GM19035 (cell line): ENCODE data around the gene COLEC12.

Experiments used
- ATAC-seq: cut with Tn5 transposase; IDR thresholded peaks from one replicate; pipeline ENCODE4 v1.9.1; 2021; ENCODE audit not compliant: unreplicated experiment

The COLEC12 gene

DNA sequence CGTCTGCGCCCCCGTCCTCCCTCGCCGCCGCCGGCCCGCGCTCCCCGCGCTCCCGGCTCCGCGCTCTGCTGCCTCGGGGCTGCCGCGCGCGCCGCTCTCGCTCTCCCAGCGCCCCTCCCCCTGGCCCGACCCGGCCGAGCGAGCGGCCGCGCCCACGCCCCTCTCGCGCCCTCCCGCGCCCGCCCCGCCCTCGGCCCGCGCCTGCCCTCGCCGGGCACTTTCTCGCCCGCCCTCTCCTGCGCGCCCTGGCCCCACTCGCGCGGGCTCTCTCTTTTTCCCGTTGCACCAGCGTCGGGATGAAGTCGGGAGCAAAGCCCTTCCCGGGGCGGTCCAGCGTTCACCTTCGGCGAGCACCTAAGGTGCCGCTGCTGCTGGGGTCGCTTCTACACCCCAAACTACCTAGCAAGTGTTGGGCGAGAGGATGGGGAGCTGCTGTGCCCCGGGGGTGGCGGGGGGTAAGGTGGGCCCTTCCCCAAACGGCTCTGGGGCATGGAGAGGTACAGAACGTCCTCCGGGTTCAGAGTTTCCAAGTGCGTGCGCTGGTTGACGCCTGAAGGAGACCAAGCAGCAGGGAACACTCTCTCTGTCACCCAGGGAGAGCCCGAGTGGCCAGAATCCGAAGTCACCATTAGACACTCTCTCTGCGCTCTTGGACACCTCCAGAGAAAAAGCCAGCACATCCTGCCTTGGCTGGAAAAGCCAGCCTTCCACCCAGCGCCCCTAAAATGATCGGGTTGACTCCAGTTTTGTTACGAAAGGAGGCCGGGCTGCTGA lies at the start of gene COLEC12:
Gene COLEC12, minus strand, starts transcription at position 70 of the 774 bp plus-strand sequence. CDS start 187 bp downstream, outside the sequence.
- ATAC-seq = no peak

DNA sequence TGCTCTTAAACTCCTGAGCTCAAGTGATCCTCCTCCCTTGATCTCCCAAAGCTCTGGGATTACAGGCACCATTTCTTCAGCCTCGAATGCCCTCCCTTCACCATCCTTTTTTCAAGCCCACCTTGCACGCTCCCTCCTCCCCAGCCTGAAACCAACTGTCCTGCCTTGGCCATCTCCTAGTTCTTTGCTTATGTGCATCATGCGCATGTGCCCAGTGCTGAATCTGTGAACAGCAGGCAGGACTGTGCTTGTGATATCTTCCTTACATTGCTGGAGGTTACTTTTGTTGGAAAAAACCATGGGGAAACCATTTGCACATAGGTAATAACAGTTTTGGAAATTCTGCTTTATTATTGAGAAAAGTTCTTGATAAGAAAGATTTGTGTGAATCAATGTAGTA lies 49.5 kb upstream of the COLEC12 start:
- no peak for ATAC-seq

DNA sequence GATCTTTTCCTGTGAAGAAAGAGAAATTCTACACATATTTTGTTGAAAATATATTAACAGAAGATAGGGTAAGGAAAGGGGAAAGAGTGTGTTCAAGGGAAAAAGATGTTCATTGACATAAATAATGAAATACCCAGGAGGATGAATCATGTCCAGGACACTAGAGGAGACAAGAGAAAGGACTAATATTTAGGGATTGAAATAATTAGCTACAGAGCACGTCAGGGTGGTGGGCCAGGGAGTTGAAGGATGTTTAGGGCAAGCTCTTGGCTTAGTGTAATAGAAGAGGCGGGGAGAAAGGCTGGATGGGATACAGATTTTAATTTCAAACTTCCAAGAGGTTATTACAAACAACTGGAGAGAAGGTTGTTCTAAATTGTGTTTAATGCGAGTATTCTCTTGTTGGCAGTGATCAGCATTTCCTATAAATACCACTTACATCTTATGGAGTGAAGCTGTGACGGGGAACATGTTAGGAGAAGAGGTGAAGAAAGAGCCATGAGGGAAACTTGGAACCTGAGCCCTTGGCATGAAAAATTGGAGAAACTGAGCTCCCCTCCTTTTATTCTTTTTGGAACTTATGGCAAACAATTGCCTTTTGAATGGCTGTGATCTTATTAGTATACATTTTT lies 43.1 kb upstream of the COLEC12 start:
- no peak for ATAC-seq

DNA sequence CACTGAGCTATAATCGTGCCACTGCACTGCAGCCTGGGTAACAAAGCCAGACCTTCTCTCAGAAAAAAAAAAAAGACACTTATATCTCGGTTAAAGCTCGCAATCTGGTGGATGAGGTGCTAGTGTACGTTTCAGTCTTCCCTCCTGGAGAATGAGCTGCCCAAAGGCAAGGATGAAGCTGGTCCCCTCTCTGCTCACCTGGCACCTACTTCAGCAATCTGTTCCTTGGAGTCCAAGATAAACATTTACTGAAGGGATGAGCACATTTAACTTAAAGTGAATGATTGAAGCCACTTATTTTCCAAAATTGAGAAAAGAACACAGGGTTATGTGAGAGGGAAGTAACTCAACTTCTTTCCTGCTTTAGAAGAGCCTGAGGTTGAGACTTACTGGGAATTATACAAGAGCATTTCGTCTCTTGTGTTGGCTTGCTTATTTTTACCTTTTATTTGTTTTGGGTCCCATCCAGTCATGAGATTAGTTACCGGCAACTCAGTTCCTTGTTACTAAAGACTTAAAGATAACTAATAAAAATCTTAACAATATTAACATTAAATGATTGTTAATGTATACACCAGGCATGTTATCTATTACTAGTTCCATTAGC lies 33.6 kb upstream of the COLEC12 start:
- no peak for ATAC-seq

DNA sequence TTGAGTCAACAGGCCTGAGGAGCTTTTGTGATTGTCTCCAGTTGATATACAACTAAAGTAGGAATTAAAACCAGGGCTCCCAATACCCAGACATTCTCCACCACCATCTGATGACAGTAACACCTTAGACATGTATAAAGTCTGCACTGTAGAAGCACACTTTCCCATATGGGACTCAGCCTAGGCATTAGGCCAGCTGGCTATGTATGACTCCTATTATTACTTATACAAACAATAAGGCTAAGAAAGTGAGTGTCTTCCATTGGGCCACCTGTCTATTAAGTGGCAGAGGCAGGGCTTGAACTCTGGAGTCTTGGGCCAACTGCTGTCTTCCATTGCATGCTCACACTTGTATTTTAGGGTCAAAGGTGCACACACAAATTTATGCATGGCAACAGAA lies 32.1 kb upstream of the COLEC12 start:
- ATAC-seq = no peak

DNA sequence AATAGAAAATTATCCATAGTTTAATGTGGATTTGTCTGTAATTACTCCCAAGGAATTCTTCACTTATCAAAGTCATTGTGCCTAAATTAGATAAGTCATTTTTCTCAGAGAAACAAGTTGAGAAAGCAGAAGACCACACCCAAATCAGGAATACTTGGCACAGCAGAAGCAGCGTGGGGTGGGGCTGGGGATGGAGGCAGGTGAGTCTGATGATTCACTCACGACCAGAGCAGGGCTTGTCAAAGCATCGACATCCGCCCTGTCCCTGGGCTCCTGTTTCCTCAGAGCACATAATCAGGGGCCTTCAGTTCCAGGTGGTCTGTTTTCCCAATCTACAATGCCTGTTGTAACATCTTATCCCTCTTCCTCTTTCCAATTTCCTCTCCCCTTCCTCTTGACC lies 31.5 kb upstream of the COLEC12 start:
- no peak for ATAC-seq

DNA sequence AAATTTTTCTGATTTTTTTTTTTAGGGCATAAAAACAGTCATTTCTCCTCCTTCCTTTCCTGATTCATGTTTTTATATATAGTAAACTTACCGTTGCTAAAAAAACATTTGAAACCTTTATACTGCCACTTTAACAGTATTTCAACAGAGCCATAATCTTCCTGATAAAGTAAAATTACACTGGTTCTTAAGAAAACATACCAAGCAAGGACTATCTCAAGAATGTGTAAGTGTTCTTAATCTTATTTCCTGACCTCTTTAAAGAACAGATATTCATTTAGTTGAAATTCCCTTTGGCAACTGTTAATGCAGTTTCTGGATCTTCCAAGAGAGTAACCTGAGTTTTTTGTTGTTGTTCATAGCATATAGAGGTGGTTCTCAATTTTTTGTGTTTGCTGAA lies 26.6 kb upstream of the COLEC12 start:
- ATAC-seq = no peak

DNA sequence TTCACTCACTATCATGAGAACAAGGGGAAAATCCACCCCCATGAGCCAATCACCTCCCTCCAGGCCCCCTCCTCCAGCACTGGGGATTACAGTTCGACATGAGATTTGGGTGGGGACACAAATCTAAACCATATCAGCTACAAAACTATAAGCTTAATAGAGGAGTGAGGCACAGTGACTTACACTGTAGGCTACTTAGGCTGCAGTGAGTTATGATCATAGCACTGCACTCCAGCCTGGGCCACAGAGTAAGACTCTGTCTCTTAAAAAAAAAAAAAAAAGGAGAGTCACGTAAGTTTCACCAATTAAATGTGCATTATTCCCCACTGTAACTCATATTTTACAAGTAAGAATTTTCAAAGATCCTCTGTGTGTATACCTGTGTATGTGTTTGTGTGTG lies 26.2 kb upstream of the COLEC12 start:
- ATAC-seq = no peak

DNA sequence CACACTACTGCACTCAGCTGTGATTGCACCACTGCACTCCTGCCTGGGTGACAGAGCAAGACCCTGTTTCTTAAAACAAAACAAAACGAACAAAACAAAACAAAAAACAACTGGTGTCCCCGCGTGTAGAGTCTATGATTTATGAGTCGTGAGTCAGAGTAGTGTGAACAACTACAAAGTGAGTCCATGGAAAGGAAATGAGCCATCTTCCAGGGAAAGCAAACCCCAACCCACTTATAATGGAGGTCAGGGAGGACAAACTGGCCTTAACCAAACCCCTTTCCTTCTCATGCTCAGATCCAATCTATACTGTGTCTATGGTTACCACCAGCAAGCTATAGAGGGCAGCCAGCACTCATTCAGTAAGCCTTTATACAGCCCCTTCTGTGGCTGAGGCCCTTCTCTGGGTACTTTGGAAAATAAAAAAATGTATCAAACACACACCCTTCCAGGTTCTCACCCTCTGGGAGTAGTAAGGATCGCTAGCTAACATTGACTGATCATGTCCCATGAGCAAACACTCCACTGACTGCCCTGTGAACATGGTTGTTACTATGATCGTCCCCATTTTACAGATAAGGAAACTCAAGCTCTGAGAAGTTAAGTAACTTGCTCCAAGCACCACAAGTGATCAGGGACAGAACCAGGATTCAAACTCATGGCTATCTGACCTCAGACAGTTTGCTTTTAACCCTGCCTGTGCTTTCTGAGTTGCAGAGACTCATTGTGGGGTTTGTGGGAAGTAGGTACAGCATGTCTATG lies 24.7 kb upstream of the COLEC12 start:
- ATAC-seq = no peak

DNA sequence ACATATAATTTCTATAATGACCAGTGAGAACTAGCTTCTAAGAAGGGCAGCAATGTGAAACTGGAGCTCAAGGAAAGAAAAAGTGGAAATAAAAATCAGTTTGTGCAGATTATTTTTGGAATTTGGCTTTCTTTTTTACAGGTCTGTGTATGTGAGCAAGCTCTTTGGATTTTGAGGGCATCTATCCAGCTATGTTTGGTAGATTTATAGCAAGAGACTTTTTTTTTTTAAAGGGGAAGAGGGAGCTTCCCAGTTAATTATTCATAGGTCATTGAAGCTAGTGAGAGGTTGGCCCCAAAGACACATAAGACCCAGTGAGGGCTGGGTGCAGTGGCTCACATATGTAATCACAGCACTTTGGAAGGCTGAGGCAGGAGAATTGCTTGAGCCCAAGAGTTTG lies 24.0 kb upstream of the COLEC12 start:
- no peak for ATAC-seq

DNA sequence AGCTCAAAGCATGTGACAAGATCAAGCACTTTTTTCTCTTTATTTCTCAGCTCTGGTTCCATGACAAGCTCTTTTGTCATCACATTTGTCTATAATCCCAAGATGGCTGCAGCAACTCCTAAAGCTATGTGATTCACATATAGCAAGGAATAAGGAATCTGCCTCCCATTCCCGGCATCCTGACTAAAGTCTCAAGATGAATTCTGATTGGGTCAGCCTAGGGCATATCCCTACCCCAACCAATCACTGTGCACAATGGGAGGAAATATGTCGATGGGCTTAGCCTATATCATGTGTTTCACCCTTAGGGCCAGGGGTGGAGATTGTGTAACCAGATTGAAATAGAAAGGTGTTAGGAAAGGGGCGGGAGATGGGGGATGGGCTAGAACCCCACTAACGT lies 23.1 kb upstream of the COLEC12 start:
- no peak for ATAC-seq

DNA sequence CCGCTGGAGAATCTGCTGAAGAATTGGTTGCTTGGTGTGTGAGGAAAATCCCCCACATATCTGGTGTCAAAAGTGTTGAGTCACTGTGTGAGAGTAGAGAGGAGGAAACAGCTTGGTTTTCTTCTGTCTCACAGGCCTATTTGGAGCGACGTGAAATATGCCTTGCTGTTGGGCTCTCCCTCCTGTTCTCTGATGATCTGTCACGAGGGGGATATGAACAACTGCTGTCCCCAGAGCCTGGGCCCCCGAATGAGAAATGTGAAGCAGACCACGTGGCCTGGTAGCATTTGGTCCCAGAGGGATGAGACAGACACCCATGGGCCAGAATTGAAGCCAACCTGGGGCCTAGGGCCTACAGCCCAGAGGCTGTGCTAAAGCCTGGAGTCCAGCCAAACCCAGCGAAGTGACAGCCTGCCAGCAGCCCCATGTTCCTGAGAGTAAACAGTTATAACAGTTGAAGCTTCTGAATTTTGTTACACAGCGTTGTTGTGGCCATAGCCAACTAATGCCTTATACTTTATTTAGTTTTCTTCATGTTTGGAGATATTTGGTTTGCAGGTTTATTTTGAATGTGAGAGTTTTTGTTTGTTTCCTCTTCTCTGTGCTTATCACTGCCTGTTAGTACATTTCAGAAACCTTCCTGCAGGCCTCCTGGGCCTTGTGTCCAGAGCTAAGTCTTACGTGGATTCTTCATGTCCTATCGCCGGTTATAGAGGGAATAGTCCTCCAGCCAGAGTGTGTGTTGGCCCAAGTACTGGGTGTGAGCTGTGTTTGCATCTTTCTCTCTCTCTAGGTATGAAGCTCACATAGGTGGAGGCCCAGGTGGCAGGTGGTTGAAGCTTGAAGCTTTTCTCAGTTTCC lies 18.7 kb upstream of the COLEC12 start:
- ATAC-seq = peak; percentile 79

DNA sequence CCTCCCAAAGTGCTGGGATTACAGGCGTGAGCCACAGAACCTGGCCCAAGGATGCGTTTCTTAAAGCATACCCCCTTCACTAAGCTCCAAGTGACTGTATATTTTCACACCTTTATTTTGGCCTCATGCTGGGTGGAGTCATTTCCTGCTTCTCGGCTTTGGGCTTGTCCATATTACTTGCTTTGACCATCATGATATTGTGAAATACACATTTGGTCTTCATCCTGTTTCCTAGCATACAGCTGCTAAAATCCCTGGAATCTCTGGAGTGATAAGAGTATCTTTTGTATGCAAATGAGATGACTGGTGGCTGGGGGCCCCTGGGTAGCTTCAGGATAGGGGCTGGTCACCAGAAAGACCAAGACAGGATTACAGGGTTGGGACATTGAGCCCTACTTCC lies 17.6 kb upstream of the COLEC12 start:
- no peak for ATAC-seq

DNA sequence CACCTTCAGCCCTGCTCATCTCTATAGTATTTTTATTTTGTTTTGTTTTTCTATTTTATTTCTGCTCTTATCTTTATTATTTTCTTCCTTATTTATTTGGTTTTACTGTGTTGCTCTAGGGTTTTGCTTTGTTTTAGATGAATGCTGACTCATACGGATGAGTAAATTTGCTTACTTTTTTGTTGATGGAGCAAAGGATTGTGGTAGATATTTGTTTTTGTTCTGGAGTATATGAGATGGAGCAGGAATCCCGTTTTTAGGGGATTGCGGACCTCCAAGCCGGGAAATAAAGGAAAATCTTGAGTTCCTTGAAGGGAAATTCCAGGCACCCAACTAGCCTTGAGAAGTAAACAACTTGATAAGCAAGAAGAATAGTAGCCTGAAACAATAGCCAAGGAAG lies 15.3 kb upstream of the COLEC12 start:
- no peak for ATAC-seq

DNA sequence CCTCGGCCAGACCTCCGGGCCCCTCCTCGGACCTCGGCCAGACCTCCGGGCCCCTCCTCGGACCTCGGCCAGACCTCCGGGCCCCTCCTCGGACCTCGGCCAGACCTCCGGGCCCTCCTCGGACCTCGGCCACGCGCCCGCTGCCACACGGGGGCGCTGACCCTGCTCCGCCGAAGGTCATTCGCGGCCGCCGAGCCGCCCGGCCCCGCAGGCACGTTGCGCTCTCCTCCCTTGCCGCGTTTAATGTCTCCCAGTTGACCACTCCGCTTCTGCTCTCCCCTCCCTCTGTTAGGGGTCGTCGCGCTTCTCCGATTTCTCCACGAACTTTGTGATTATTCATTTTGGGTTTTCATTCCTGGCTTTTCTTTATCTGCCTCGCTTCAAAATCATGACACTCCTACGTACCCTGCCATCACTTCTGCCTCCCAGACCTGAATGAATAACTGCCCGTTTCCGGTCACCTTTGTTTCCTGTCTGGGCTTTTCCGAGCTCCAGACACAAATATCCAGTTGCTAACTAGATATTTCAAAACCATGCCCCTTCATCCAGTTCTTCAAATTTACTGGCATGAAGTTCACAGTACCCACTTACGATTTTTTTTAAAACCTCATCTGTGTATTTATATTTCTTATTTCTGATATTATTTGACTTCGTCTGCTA lies 14.8 kb upstream of the COLEC12 start:
- no peak for ATAC-seq

DNA sequence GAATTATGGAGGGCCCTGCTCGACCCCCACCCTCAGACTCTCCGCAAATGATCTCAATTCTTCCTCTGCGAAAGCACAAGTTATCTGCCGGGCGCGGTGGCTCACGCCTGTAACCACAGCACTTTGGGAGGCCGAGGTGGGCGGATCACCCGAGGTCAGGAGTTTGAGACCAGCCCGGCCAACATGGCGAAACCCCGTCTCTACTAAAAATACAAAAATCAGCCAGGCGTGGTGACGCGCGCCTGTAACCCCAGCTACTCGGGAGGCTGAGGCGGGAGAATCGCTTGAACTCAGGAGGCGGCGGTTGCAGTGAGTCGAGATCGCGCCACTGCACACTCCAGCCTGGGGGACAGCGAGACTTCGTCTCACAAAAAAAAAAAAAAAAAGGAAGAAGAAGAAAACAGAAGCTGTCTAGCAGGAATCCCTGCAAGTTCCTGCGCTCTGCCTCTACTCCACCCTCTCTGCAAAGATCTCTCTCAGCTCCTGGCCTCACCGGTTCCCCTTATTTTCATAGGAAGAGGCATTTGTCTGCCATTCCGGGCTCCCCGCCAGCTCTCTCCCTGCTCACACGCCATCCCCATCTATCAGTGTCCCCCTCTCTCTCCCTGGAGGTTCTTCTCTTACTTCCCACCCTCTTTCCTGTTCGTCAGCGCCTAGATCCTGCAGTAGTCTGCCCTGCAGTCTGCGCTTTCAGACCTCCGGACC lies 13.5 kb upstream of the COLEC12 start:
- no peak for ATAC-seq

DNA sequence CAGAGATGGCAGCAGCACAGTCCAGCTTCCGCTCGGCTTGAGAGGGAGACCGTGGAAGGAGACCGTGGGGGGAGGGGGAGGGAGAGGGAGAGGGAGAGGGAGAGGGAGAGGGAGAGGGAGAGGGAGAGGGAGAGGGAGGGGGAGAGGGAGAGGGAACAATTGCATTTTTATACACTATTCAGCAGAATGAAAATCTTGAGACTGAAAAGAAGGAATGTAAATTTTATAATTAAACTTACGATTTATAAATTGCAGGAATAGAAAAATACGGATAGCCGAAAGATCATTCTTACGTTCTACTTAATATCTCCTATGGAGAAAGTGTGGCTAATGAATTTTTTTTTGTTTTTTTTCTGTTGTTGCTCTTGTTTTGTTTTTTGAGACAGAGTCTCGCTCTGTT lies 12.5 kb upstream of the COLEC12 start:
- ATAC-seq = no peak

DNA sequence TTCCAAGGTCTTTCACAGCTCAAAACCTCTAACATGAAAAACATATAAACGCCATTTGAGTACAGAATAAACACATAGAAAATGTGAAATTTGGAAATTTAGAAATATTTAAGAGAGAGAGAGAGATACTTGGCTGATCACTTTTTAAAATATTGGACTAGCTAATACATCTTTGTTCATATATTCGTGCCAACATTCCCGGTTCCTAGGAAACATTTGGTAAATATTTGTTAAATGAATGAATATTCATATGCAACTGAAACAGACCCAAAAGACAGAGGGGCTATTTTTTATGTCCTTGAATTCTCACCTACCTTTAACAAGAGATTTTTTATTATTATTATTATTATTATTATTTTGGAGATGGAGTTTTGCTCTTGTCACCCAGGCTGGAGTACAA lies 8.3 kb upstream of the COLEC12 start:
- no peak for ATAC-seq

DNA sequence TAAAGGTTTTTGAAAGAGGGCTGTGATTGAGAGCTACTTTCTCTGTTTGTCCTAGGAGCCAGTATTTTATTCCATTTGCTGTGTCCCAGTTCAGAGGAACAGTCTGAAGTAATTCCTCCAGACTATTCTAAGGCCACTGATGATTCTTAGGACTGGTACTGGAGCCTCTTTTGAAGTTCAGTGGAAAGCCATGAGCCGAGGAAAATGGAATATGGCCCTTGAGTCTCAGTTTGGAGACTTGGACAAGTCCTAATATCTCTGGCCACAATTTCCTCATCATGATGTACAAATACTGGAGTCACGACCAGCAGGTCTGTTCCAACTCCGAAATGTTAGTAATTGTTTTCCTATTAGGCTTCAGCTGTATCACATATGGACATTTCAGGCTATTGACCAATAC lies 7.1 kb upstream of the COLEC12 start:
- ATAC-seq = no peak

DNA sequence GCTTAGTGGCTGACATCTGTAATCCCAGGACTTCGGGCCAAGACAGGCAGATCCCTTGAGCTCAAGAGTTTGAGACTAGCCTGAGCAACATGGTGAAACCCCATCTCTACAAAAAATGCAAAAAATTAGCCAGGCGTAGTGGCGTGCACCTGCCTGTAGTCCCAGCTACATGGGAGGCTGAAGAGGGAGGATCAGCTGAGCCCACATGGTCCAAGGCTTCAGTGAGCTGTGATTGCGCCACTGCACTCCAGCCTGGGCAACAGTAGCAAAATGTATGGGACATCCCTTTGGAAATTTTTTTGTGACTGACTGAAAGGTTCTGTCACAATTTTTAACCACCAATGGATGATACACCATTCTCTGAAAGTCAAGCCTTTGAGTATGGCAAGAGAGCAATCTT lies 6.3 kb upstream of the COLEC12 start:
- no peak for ATAC-seq
